Stimulated activated CD8-positive, alpha-beta memory T cell treated with anti-CD3 and anti-CD28 coated beads, Interleukin-7, amount 100 ng/mL, for 48 hours (primary cell): ENCODE measurements around the gene SLC1A4.
"Not testable (repeated sequence)": the region's sequence is repeated elsewhere in the genome, so short reads cannot be mapped to it uniquely, and the experiment has no call there.

Source experiments
- DNase-seq, 2 donors: peaks; one replicate each; pipeline ENCODE4 v3.0.0-alpha.2; 2020; ENCODE audit warnings: low read depth in 1 of 2; ENCODE audit errors: extremely low read depth in 1 of 2

The SLC1A4 gene

GRCh38 chr2:65025453-65026123 lies 36.4 kb downstream of the SLC1A4 start:
- DNase-seq = no peak

DNA sequence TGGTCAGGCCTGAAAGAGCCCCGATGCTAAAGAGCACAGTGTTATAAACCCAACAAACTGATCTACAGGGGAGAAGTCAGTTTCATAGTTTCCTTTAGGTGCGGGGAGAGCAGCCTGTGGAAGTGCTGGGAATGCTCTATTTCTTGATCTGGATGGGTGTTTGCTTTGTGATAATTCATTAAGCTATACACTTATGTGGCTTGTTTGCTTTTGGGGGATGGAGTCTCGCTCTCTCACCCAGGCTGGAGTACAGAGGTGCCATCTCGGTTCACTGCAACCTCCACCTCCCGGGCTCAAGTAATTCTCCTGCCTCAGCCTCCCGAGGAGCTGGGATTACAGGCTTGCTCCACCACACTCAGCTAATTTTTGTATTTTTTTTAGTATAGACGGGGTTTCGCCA lies 37.0 kb downstream of the SLC1A4 start:
- DNase-seq = no peak

GRCh38 chr2:65026704-65027464 lies 37.7 kb downstream of the SLC1A4 start:
- no peak for DNase-seq

DNA sequence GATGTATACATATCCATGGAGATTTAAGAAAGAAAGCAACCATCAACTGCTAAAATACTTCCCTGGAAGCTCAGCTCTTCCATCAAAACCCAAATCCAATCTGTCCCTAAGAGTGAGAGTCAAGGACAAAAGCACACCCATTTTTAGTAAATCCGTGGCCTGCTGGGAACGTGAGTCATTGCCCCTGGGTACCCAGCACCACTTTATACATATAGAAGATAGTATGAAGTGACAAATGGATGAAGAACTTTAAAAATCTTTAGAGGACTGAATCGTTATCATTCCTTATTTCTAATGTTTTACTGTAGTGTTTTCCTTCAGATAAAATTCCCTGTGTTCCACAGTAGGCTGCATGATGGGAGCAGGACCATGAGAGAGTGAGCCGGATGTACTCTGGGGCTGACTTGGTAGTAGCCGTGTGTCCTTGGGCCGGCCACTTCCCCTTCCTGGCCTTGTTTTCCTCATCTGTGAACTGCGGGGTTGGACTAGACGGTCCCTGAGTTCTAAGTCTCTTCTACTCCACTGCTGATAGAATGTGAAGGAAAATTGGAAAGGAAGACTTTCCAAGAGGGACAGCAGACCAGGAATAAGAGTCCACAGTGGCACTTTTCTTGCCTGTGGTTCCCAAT lies 38.5 kb downstream of the SLC1A4 start:
- no peak for DNase-seq

DNA sequence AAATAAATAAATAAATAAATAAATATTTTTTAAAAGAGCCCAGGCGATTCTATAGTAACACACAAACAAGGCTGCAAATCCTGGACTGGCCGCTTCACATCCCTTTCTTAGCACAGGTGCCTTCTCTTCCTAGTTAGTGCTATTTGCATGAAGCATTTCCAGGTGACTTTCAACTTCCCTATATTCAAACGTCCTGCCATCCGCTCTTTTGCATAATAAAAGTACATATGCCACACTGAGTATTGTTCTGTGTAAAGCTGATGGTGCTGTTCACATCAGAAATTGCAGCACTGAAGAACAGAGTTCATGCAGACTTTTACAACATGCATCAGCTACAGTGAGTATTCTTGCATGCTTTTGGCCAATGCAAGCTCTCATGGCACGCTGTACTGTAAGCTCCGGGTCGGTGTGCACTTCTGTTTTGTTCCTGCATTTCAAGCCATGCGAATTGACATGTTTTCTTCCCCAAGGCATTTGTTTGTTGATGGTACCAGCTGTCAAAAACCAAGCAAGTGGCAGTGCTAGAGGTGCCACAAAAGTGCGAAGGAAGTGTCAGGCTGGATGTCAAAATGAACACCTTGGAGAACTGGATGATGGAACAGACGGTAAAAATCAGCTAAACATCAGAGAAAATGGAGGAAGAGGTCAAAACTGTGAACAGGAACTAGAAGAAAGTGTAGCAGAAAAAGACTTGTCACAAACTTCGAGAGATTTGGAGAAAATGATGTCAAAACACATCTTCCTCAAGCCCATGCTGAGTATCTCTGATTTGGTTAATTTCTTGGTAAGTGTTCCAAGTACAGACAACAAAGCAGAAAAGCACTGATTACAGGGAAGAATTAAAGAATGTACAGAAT lies 41.5 kb downstream of the SLC1A4 start:
- no peak for DNase-seq

DNA sequence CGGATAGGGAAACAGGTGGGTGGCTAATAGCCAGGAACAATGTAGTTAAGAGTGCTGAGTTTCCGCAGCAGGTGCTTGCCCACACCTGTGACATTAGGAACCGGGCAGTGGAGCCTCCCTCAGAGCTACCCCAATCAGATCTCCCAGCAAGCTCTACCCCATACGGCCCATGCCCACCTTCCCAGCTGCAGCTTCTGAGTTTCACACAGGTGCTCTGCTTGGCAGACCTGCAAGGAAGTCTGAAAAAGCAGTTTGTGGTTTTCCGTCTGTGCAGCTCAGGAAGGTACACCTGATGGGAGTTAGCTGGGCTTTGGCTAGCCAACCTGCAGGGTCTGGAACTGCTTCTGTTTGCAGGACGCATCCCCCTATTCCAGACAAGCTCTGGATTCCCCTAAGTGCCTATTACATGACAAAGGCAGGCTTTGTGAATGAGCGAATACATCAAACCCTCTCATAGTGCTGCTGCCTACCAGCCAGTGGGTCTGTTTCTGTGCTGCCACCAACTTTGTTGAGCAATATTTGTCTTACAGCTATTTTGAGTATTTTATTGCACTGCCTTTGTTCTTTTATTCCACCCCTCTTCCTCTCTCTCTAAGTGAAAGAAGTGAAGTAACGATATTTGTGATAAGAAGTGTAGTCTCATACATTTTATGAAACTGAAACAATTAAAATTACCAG lies 42.3 kb downstream of the SLC1A4 start:
- no peak for DNase-seq

DNA sequence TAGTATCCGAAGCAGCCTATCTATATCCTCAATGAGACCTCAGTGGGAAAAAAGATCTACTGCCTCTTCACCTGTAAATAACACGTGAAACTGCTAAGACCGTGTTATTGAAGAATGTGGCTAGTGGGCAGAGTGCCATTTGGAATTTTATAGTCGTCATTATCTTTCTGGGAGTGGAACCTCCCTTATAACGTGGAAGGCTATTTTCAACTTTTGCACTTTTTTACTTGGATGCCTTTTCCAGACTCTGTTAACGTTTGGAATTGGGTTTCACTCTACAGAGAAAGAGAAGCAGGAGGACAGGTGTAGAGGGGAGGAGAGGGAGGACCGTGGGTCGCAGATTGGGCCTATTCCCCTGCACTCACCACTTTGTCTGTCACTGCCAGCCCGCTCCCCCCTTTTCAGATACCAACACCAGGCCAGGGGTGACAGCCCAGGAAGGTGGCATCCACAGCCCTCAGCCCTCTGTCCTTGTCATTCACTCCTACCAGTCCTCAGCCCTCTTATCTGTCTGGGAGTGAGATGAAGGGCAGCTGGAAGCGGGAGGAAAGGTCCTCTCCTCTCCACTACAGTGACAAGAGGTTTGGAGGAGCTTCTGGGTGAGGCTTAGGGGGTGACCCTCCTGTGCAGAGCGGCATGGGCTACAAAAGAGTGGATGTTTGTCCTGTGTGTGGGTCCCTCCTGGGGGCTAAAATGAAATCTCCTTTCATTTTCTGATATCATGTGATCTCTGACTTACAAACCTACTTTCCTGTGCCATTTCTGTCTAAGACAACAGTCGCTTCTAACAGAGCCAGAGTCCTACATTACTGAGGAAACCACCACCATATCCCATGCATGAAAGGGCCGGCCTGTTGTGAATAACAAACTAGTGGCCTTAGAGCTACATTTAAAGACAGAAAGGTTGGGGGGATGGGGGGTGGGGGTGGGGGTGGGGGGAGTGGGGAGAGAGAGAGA lies 43.1 kb downstream of the SLC1A4 start:
- no peak for DNase-seq

DNA sequence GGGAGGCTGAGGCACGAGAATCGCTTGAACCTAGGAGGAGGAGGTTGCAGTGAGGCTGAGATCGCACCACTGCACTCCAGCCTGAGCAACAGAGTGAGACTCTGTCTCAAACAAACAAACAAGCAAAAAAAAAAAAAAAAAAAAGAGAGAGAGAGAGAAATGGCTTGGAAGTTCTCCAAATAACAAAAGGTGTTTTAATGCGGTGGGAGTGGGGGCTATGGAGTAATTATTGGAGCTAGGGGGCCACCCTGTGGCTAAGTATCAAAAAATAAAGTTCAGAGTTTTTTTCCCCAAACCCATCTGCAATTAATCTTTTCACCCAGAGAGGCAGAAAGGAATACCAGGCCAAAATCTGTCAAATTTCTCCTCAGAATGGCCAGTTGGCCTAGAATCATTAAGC lies 44.0 kb downstream of the SLC1A4 start:
- DNase-seq = no peak

DNA sequence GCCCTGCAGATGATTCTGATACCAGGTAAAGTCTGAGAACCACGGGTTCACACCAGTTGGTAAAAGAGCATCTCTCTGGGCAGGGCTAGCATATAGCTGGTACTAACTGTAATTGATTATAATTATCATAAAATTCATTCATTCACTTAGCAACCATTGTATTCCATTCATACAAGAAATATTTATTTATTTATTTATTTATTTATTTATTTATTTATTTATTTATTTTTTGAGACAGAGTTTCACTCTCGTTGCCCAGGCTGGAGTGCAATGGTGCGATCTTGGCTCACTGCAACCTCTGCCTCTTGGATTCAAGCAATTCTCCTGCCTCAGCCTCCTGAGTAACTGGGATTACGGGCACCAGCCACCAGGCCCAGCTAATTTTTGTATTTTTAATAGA lies 44.5 kb downstream of the SLC1A4 start:
- not testable (repeated sequence) for DNase-seq

GRCh38 chr2:65035351-65035943 lies 46.2 kb downstream of the SLC1A4 start:
- no peak for DNase-seq

GRCh38 chr2:65037178-65037577 lies 48.0 kb downstream of the SLC1A4 start:
- DNase-seq = no peak

DNA sequence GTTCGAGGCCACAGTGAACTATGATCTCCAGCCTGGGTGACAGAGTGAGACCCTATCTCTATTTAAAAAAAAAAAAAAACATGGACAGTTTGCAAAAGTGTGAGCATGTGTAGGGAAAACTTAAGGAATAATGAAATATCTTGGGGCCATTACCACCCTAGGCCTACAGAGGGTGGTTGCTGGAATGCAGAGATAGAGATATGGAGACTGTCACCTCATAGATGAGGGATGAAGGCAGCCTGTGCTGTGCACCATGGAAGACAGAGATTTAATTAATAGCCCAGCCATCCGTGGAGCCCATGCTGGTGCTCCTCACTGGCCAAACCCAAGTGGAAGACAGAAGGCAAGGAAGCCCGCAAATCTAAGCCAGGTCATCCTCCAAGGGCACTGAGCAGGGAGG lies 50.4 kb downstream of the SLC1A4 start:
- DNase-seq = no peak

GRCh38 chr2:65040400-65041261 lies 51.4 kb downstream of the SLC1A4 start:
- DNase-seq = peak; percentile 38 to 63

DNA sequence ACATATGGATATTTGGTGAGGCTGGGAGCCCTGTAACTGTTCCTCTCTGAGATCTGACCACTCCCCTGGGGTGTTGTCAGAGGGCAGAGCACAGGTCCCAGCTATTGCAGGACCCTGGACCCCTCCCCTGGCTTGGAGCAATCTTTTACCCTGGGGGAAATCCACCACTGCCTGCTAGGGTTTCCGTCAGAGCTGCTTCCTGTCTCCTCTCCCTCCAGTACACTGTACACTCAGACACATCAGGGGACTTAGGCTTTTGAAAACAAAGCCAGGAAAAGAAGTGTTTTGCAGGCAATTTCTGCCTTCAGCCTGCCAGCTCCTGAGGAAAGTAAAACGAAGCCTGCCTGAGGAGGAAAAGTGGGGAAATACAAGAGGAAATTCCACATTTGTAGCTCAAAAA lies 53.8 kb downstream of the SLC1A4 start:
- DNase-seq = no peak

GRCh38 chr2:65044097-65044735 lies 55.0 kb downstream of the SLC1A4 start:
- no peak for DNase-seq

DNA sequence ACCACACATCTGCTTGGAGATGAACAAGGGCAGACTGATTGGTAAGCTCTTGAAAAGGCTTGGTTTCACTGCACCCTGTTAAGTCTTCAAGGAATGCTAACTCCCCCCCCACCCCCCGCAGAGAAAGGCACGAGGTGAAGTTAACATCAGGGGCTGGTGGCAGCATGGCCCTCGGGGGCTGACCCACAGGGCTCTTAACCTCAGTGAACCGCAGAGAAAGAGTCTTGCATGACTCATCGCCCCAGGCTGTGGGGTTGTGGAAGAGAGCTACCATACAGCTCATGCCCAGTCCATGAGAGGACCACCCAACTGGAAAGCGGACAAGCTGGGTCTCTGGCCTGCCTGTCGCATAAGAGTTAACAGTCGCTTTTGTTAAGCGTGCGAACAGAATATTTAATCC lies 56.5 kb downstream of the SLC1A4 start:
- DNase-seq = no peak

DNA sequence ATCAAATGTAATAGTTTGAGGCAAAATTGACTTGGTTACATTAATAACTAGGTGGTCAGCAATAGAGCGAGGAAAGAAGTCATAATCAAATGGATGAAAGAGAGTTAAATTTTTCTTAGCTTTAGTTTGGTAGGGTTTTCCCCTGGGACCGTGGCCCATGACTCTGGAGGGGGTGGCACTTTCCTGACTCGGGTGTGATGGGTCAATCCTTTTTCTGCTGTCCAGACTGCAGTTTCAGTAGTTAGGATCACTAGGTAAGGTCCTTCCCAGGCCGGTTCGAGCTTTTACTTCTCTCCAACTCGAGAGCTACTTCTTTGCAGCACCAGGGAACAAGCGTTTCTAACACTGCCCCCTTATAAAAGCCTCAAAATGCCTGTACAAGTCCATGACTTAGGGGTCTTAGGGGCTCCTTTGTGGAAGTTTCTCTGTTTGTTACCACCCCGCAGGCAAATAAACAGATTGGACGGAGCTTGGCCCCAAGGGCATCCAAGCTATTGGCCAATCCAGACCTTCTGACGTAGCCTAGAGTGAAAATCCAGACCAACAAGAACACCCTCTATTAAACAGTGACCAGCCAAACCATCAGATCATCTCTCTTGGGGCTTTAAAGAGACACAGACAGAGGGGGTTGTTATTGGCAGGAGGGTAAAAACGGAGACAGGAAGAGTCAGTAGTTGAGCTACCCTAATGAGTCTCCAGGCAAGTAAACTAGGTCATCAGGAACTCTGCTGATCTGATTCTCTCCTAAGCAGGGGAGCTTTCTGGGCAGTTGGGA lies 57.6 kb downstream of the SLC1A4 start:
- DNase-seq = no peak
